ENCODE data around the gene MYL12B.

- TF ChIP-seq ZNF449 (tag by site-specific recombination; IDR thresholded peaks at IDR 0.05) (no peak), GLI4 (tag by site-specific recombination; IDR thresholded peaks at IDR 0.05) (no peak), SP2 (tag by site-specific recombination; IDR thresholded peaks at IDR 0.05) (no peak)
- TF ChIP-seq, protein P1, sequence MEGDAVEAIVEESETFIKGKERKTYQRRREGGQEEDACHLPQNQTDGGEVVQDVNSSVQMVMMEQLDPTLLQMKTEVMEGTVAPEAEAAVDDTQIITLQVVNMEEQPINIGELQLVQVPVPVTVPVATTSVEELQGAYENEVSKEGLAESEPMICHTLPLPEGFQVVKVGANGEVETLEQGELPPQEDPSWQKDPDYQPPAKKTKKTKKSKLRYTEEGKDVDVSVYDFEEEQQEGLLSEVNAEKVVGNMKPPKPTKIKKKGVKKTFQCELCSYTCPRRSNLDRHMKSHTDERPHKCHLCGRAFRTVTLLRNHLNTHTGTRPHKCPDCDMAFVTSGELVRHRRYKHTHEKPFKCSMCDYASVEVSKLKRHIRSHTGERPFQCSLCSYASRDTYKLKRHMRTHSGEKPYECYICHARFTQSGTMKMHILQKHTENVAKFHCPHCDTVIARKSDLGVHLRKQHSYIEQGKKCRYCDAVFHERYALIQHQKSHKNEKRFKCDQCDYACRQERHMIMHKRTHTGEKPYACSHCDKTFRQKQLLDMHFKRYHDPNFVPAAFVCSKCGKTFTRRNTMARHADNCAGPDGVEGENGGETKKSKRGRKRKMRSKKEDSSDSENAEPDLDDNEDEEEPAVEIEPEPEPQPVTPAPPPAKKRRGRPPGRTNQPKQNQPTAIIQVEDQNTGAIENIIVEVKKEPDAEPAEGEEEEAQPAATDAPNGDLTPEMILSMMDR (tag by site-specific recombination; IDR thresholded peaks at IDR 0.05) = no peak
These were observed 7.4 kb downstream of the MYL12B start for GRCh38 chr18:3269241-3269913.

All from HEK293 (cell line).